Ishikawa (cell line): ENCODE measurements around the gene ABCC4.

Experiments
- CREB1 ChIP-seq: IDR thresholded peaks from 2 replicates; pipeline ENCODE4 v1.6.1; 2012; ENCODE audit warnings: low read depth
- EGR1 ChIP-seq: IDR thresholded peaks from 2 replicates; pipeline ENCODE4 v1.6.1; 2012
- EP300 ChIP-seq: IDR thresholded peaks from 2 replicates; pipeline ENCODE4 v1.6.1; 2012; ENCODE audit warnings: borderline replicate concordance
- FOXM1 ChIP-seq: IDR thresholded peaks from 2 replicates; pipeline ENCODE4 v1.6.1; 2012; ENCODE audit warnings: low read depth, borderline replicate concordance
- RAD21 ChIP-seq: IDR thresholded peaks from 2 replicates; pipeline ENCODE4 v1.6.1; 2012; ENCODE audit warnings: low read depth
- TAF1 ChIP-seq: IDR thresholded peaks from 2 replicates; pipeline ENCODE4 v1.6.1; 2012; ENCODE audit warnings: low read depth, mild to moderate bottlenecking
- TCF12 ChIP-seq: IDR thresholded peaks from 2 replicates; pipeline ENCODE4 v1.6.1; 2012; ENCODE audit warnings: low read depth
- TEAD4 ChIP-seq: IDR thresholded peaks from 2 replicates; pipeline ENCODE4 v1.6.1; 2012
- USF1 ChIP-seq: IDR thresholded peaks from 2 replicates; pipeline ENCODE4 v1.6.1; 2012
- YY1 ChIP-seq: IDR thresholded peaks from 2 replicates; pipeline ENCODE4 v1.6.1; 2012; ENCODE audit warnings: low read depth
- TF ChIP-seq, protein P1 (sequence below): IDR thresholded peaks from 2 replicates; pipeline ENCODE4 v1.6.1; 2012
- TF ChIP-seq, protein P2 (sequence below): IDR thresholded peaks from 2 replicates; pipeline ENCODE4 v1.6.1; 2012; ENCODE audit warnings: low read depth, mild to moderate bottlenecking

DNA sequence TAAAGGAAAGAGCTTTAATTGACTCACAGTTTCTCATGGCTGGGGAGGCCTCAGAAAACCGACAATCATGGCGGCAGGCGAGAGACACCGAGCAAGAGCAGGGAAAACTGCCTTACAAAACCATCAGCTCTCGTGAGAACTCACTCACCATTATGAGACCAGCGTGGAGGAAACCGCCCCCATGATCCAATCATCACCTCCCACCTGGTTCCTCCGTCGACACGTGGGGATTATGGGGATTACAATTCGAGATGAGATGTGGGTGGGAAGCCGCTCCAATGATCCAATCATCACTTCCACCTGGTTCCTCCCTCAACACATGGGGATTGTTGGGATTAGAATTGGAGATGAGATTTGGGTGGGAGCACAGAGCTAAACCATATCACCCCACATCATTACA lies 293.9 kb downstream of the ABCC4 start:
- TF ChIP-seq RAD21 (no peak), USF1 (no peak), CREB1 (no peak), TAF1 (no peak), EGR1 (no peak), TCF12 (no peak), YY1 (no peak), EP300 (no peak), FOXM1 (no peak), TEAD4 (no peak)
- TF ChIP-seq, protein P1, sequence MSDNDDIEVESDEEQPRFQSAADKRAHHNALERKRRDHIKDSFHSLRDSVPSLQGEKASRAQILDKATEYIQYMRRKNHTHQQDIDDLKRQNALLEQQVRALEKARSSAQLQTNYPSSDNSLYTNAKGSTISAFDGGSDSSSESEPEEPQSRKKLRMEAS: no peak
- TF ChIP-seq, protein P2, sequence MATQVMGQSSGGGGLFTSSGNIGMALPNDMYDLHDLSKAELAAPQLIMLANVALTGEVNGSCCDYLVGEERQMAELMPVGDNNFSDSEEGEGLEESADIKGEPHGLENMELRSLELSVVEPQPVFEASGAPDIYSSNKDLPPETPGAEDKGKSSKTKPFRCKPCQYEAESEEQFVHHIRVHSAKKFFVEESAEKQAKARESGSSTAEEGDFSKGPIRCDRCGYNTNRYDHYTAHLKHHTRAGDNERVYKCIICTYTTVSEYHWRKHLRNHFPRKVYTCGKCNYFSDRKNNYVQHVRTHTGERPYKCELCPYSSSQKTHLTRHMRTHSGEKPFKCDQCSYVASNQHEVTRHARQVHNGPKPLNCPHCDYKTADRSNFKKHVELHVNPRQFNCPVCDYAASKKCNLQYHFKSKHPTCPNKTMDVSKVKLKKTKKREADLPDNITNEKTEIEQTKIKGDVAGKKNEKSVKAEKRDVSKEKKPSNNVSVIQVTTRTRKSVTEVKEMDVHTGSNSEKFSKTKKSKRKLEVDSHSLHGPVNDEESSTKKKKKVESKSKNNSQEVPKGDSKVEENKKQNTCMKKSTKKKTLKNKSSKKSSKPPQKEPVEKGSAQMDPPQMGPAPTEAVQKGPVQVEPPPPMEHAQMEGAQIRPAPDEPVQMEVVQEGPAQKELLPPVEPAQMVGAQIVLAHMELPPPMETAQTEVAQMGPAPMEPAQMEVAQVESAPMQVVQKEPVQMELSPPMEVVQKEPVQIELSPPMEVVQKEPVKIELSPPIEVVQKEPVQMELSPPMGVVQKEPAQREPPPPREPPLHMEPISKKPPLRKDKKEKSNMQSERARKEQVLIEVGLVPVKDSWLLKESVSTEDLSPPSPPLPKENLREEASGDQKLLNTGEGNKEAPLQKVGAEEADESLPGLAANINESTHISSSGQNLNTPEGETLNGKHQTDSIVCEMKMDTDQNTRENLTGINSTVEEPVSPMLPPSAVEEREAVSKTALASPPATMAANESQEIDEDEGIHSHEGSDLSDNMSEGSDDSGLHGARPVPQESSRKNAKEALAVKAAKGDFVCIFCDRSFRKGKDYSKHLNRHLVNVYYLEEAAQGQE: no peak
